HepG2 (cell line): Measurements from ENCODE around the gene POLA2. TPM values are rescaled to one million over a fixed set of nuclear protein-coding genes. Genes with fewer than 3 reads are reported as not detected.
A peak's percentile ranks its signal among the peaks of the same experiment; 100 is the strongest.

Experiments used
- ATAC-seq: fragments of 200-7000 bp; cut with Tn5 transposase; 3 replicates; pipeline ENCODE4 v1.9.1; 2020; ENCODE audit warnings: mild to moderate bottlenecking, moderate library complexity
- BruUV-seq: library from RNA; stranded (reverse); fragments of 400-500 nt; replicated peaks from 2 replicates; lab custom pipeline; 2021; lab: Mats Ljungman, UMichigan
- CTCF ChIA-PET: fragments of 300-600 bp; formaldehyde crosslinking; extraction: SDS; loops from one replicate; lab custom pipeline; 2021; ENCODE audit warnings: low total read pairs, inconsistent platforms, low intra/inter-chr PET ratio; lab: Yijun Ruan, JAX
- POLR2A ChIA-PET: fragments of 350-600 bp; sonication (Branson Sonifier 250); formaldehyde crosslinking; loops from one replicate; lab custom pipeline; 2020; ENCODE audit warnings: antibody characterized with exemption, inconsistent platforms; lab: Yijun Ruan, JAX
- DNase-seq: peaks from one replicate; pipeline ENCODE4 v3.0.0-alpha.2; 2015; ENCODE audit warnings: low spot score
- FAIRE-seq: peaks from 3 replicates; lab custom pipeline; 2011; peaks lifted over from hg19 to GRCh38; lab: Jason Lieb, UNC
- H2AFZ ChIP-seq: one replicate; pipeline ENCODE4 v1.6.1; 2011; ENCODE audit warnings: low read length, inconsistent platforms
- H3K27ac ChIP-seq: fragments of 300-600 bp; 3 replicates; pipeline ENCODE4 v1.8.0; 2011; ENCODE audit warnings: mixed run types, mild to moderate bottlenecking, mixed read lengths, low read length, inconsistent platforms; ENCODE audit not compliant: insufficient read depth; ENCODE audit errors: extremely low read length
- H3K27me3 ChIP-seq, 2 experiments: fragments of 200-600 bp in 1 of 2; 2 replicates in 1 of 2; 3 replicates in 1 of 2; pipeline versions ENCODE4 v1.6.0 to v1.8.0; 2011; ENCODE audit warnings: low read length in 2 of 2, mild to moderate bottlenecking in 2 of 2, moderate library complexity in 2 of 2, inconsistent platforms in 1 of 2; ENCODE audit not compliant: insufficient read depth in 2 of 2, control insufficient read depth in 1 of 2
- H3K36me3 ChIP-seq, 2 experiments: fragments of 200-600 bp in 1 of 2; replicated peaks in 1 of 2; 2 replicates in 1 of 2; 3 replicates in 1 of 2; pipeline versions ENCODE4 v1.5.1 to v1.8.0; 2011; ENCODE audit warnings: low read length in 2 of 2, inconsistent platforms in 1 of 2; ENCODE audit not compliant: insufficient read depth in 2 of 2, control insufficient read depth in 1 of 2
- H3K4me1 ChIP-seq: 2 replicates; pipeline ENCODE4 v1.5.1; 2012; ENCODE audit warnings: low read length, inconsistent platforms; ENCODE audit not compliant: insufficient read depth
- H3K4me2 ChIP-seq: 2 replicates; pipeline ENCODE4 v1.6.0; 2011; ENCODE audit warnings: low read depth, low read length, inconsistent platforms
- H3K4me3 ChIP-seq, 3 experiments: fragments of 200-600 bp in 1 of 3; sonication (generic), shearing (Covaris generic) in 1 of 3; replicated peaks in 1 of 3; 2 replicates each; pipeline ENCODE4 v1.5.1; 2011 to 2016; ENCODE audit warnings: low read length in 3 of 3, inconsistent platforms in 2 of 3, low read depth in 2 of 3, mild to moderate bottlenecking in 2 of 3, control low read depth in 1 of 3, mixed read lengths in 1 of 3; ENCODE audit not compliant: insufficient read depth in 1 of 3
- H3K79me2 ChIP-seq: one replicate; pipeline ENCODE4 v1.6.1; 2011; ENCODE audit warnings: low read length, inconsistent platforms; ENCODE audit not compliant: insufficient read depth
- H3K9ac ChIP-seq: 2 replicates; pipeline ENCODE4 v1.6.0; 2011; ENCODE audit warnings: mild to moderate bottlenecking, low read depth, low read length, inconsistent platforms; ENCODE audit not compliant: insufficient read depth
- H3K9me3 ChIP-seq: 2 replicates; pipeline ENCODE4 v1.5.1; 2012; ENCODE audit warnings: mild to moderate bottlenecking, low read length
- H4K20me1 ChIP-seq: 2 replicates; pipeline ENCODE4 v1.6.0; 2011; ENCODE audit warnings: inconsistent platforms, mild to moderate bottlenecking, low read length, moderate library complexity; ENCODE audit not compliant: insufficient read depth
- AGO2 ChIP-seq: fragments of 200-400 bp; formaldehyde crosslinking; optimal IDR thresholded peaks from 2 replicates; pipeline ENCODE3; 2017; ENCODE audit warnings: mild to moderate bottlenecking, low read depth, low read length, moderate library complexity
- ASH2L ChIP-seq: fragments of 300-600, 200-600 bp; sonication (generic); IDR thresholded peaks from 2 replicates; pipeline ENCODE4 v1.7.0; 2017; ENCODE audit warnings: low read depth, mild to moderate bottlenecking, moderate library complexity, mixed read lengths, low read length; ENCODE audit not compliant: insufficient read length
- ETV6 ChIP-seq: sonication (generic); formaldehyde crosslinking; conservative IDR thresholded peaks from 2 replicates; pipeline ENCODE4 v1.4.0; 2020; ENCODE audit warnings: missing genetic modification reagents
- FOSL1 ChIP-seq: sonication (generic); formaldehyde crosslinking; IDR thresholded peaks from 2 replicates; pipeline ENCODE4 v1.9.0; 2021; ENCODE audit warnings: missing genetic modification reagents, borderline replicate concordance
- HIVEP1 ChIP-seq: sonication (generic); formaldehyde crosslinking; IDR thresholded peaks from 2 replicates; pipeline ENCODE4 v1.4.0; 2020; ENCODE audit warnings: mild to moderate bottlenecking, missing genetic modification reagents
- LCORL ChIP-seq, 2 experiments: fragments of 450-650 bp in 1 of 2; sonication (generic) in 1 of 2; formaldehyde crosslinking in 1 of 2; IDR thresholded peaks; 2 replicates each; pipeline versions ENCODE4 v1.5.0 to v1.6.1; 2017 to 2020; ENCODE audit warnings: antibody characterized with exemption in 1 of 2, missing genetic modification reagents in 1 of 2
- MAFF ChIP-seq: IDR thresholded peaks from 2 replicates; pipeline ENCODE4 v1.6.1; 2011; ENCODE audit warnings: low read depth, low read length, improper control_type of control experiment
- MED13 ChIP-seq: sonication (generic); formaldehyde crosslinking; IDR thresholded peaks from 2 replicates; pipeline ENCODE4 v1.5.0; 2020; ENCODE audit warnings: missing genetic modification reagents
- NR2F6 ChIP-seq, 2 experiments: IDR thresholded peaks; 2 replicates each; pipeline ENCODE4 v1.6.1; 2016; ENCODE audit warnings: antibody characterized with exemption in 1 of 2, mild to moderate bottlenecking in 1 of 2
- RARA ChIP-seq: IDR thresholded peaks from 2 replicates; pipeline ENCODE4 v1.6.1; 2016; ENCODE audit warnings: missing genetic modification reagents, missing compliant biosample characterization
- RBAK ChIP-seq: sonication (generic); formaldehyde crosslinking; IDR thresholded peaks from 2 replicates; pipeline ENCODE4 v1.5.1; 2020; ENCODE audit warnings: mild to moderate bottlenecking, missing genetic modification reagents
- SIN3B ChIP-seq: fragments of 150-350 bp; IDR thresholded peaks from 2 replicates; pipeline ENCODE4 v1.6.1; 2014; ENCODE audit warnings: low read length
- SIX1 ChIP-seq: sonication (generic); formaldehyde crosslinking; IDR thresholded peaks from 2 replicates; pipeline ENCODE4 v1.4.0; 2020; ENCODE audit warnings: missing genetic modification reagents, borderline replicate concordance
- SMAD3 ChIP-seq: sonication (generic); formaldehyde crosslinking; IDR thresholded peaks from 2 replicates; pipeline ENCODE4 v1.4.0; 2020; ENCODE audit warnings: missing genetic modification reagents
- ZBTB38 ChIP-seq: sonication (generic); formaldehyde crosslinking; IDR thresholded peaks from 2 replicates; pipeline ENCODE4 v1.5.1; 2020; ENCODE audit warnings: mild to moderate bottlenecking, missing genetic modification reagents
- ZFP90 ChIP-seq: sonication (generic); formaldehyde crosslinking; IDR thresholded peaks from 2 replicates; pipeline ENCODE4 v1.8.0; 2022; ENCODE audit warnings: missing genetic modification reagents, mild to moderate bottlenecking, inconsistent platforms, borderline replicate concordance
- ZNF235 ChIP-seq: sonication (generic); formaldehyde crosslinking; IDR thresholded peaks from 2 replicates; pipeline ENCODE4 v1.8.1; 2023; ENCODE audit warnings: mild to moderate bottlenecking, missing genetic modification reagents, borderline replicate concordance
- ZNF883 ChIP-seq: sonication (generic); formaldehyde crosslinking; IDR thresholded peaks from 2 replicates; pipeline ENCODE4 v1.5.1; 2020; ENCODE audit warnings: mild to moderate bottlenecking, missing genetic modification reagents; ENCODE audit errors: not compliant biosample characterization
- WGBS: methylation state at CpG from one replicate; pipeline ENCODE4 v1.1.6; 2017; ENCODE audit warnings: low lambda C conversion rate; 5-methylcytosine and 5-hydroxymethylcytosine counted together
- in situ Hi-C: cut with HindIII; loops from 2 replicates; pipeline ENCODE4 v1.10.0; 2017; ENCODE audit warnings: low pct_unique_long_range_greater_than_20kb; ENCODE audit not compliant: extremely low pct_ligation_motif_present
- intact Hi-C: fragments of 100-400 bp; cut with micrococcal nuclease; formaldehyde crosslinking; loops from one replicate; pipeline ENCODE4 v1.10.0; 2022; ENCODE audit not compliant: unreplicated experiment
- polyA plus RNA-seq, 8 experiments: library from polyadenylated mRNA; depleted of rRNA in 3 of 8; stranded (reverse) in 7 of 8; unstranded in 1 of 8; fragments of >200 nt; fragmentation: Illumina TruSeq in 4 of 8; extraction: Trizol in 4 of 8; gene quantifications; 2 replicates each; pipeline versions ENCODE4 v1.2.1 to v1.2.3, GENCODE V29; 2011 to 2016; ENCODE audit warnings: low read depth in 4 of 8, missing spikeins in 1 of 8, mixed read lengths in 1 of 8; ENCODE audit not compliant: insufficient read depth in 1 of 8
- total RNA-seq, 5 experiments: library from RNA; depleted of rRNA; stranded (reverse); fragments of >200 nt; fragmentation: Illumina TruSeq; extraction: Trizol; gene quantifications; 2 replicates each; pipeline ENCODE4 v1.2.3, GENCODE V29; 2016; ENCODE audit warnings: low read depth in 1 of 5
- TF ChIP-seq, protein P1 (sequence below): sonication (generic); formaldehyde crosslinking; IDR thresholded peaks from 2 replicates; pipeline ENCODE4 v1.4.0; 2020; ENCODE audit warnings: missing genetic modification reagents
- TF ChIP-seq, protein P2 (sequence below): IDR thresholded peaks from 2 replicates; pipeline ENCODE4 v1.4.0; 2020; ENCODE audit warnings: mild to moderate bottlenecking, missing genetic modification reagents

POLA2 gene
- total and polyA plus RNA-seq, 2 of the 13 experiments (the other 11 are each of a cell fraction or from before 2014, with no cell fraction given): 9.7 to 15.6 TPM

DNA sequence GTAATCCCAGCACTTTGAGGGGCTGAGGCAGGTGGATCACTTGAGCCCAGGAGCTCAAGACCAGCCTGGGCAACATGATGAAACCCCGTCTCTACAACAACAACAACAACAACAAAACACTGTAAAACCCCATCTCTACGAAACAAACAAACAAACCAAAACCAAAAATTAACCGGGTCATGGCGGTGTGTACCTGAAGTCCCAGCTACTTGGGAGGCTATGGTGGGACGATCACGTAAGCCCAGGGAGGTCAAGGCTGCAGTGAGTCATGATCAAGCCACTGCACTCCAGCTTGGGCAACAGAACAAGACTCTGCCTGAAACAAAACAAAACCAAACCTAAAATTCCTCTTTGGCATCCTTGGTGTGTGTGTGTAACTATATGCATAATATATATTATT, 7.0 kb upstream of the POLA2 start:
- no peak for DNase-seq
- POLR2A ChIA-PET: interaction anchor here (1.4 to 1.7 kb wide), 2 partner anchors 79 to 120 kb away, joined by 3 to 5 read pairs; partner anchors contain the start of gene DPF2
- CTCF ChIA-PET: interaction anchor here (1.5 to 1.9 kb wide), 3 partner anchors 30 to 144 kb away, joined by 4 to 7 read pairs (median 4); no protein-coding TSS in a partner anchor
- no peaks in the 10 kb centered on the region for H4K20me1 ChIP-seq
- H2AFZ ChIP-seq: no peak overlapping the region
- no peak overlapping the region for H3K4me3 ChIP-seq
- 5% methylated on average over 6 of the region's 6 CpGs for WGBS
- FAIRE-seq: no peak
- no peaks in the 10 kb centered on the region; a peak in 1 of 5 replicates for H3K27me3 ChIP-seq
- no peak overlapping the region; the same call in 1 of the 2 replicates for H3K4me2 ChIP-seq
- H3K79me2 ChIP-seq: no peaks in the 10 kb centered on the region
- no peak overlapping the region for H3K9ac ChIP-seq
- in situ Hi-C loops: loop anchor here (5.0 kb wide), 1 partner anchor 37 kb away; no protein-coding TSS in a partner anchor
- intact Hi-C loops: loop anchor here (2.0 kb wide), 1 partner anchor 50 kb away; no protein-coding TSS in a partner anchor
- H3K36me3 ChIP-seq: no peaks in the 10 kb centered on the region
- BruUV-seq: no TSS peak
- ATAC-seq: peak; percentile 31; the same call in 1 of the 3 replicates
- H3K9me3 ChIP-seq: no peaks in the 10 kb centered on the region
- H3K27ac ChIP-seq: no peak overlapping the region
- peaks cover 31% of the 10 kb centered on the region for H3K4me1 ChIP-seq
- TF ChIP-seq ZBTB38 (CRISPR knock-in tag) (no peak), ZNF883 (CRISPR knock-in tag) (no peak), MED13 (CRISPR knock-in tag) (no peak), RBAK (CRISPR knock-in tag) (no peak), FOSL1 (CRISPR knock-in tag) (0 out of 2 replicates have a peak, but pooled peaks have one; percentile 34), LCORL (IDR thresholded peaks at IDR 0.05) (no peak), LCORL (CRISPR knock-in tag; IDR thresholded peaks at IDR 0.05) (0 out of 2 replicates have a peak, but pooled peaks have one; percentile 43), ZNF235 (CRISPR knock-in tag) (no peak), ZFP90 (CRISPR knock-in tag) (no peak), AGO2 (no peak), NR2F6 (IDR thresholded peaks at IDR 0.05) (peak; percentile 55; the same call in 1 of the 2 replicates), NR2F6 (CRISPR knock-in tag; IDR thresholded peaks at IDR 0.05) (peak; percentile 77), ETV6 (CRISPR knock-in tag) (no peak), SIX1 (no peak), MAFF (no peak), SIN3B (no peak), HIVEP1 (CRISPR knock-in tag) (no peak), ASH2L (no peak), RARA (CRISPR knock-in tag) (peak; percentile 58), SMAD3 (no peak)
- TF ChIP-seq, protein P1, sequence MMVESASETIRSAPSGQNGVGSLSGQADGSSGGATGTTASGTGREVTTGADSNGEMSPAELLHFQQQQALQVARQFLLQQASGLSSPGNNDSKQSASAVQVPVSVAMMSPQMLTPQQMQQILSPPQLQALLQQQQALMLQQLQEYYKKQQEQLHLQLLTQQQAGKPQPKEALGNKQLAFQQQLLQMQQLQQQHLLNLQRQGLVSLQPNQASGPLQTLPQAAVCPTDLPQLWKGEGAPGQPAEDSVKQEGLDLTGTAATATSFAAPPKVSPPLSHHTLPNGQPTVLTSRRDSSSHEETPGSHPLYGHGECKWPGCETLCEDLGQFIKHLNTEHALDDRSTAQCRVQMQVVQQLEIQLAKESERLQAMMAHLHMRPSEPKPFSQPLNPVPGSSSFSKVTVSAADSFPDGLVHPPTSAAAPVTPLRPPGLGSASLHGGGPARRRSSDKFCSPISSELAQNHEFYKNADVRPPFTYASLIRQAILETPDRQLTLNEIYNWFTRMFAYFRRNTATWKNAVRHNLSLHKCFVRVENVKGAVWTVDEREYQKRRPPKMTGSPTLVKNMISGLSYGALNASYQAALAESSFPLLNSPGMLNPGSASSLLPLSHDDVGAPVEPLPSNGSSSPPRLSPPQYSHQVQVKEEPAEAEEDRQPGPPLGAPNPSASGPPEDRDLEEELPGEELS (CRISPR knock-in tag): peak; percentile 17; the same call in 1 of the 2 replicates
- TF ChIP-seq, protein P2, sequence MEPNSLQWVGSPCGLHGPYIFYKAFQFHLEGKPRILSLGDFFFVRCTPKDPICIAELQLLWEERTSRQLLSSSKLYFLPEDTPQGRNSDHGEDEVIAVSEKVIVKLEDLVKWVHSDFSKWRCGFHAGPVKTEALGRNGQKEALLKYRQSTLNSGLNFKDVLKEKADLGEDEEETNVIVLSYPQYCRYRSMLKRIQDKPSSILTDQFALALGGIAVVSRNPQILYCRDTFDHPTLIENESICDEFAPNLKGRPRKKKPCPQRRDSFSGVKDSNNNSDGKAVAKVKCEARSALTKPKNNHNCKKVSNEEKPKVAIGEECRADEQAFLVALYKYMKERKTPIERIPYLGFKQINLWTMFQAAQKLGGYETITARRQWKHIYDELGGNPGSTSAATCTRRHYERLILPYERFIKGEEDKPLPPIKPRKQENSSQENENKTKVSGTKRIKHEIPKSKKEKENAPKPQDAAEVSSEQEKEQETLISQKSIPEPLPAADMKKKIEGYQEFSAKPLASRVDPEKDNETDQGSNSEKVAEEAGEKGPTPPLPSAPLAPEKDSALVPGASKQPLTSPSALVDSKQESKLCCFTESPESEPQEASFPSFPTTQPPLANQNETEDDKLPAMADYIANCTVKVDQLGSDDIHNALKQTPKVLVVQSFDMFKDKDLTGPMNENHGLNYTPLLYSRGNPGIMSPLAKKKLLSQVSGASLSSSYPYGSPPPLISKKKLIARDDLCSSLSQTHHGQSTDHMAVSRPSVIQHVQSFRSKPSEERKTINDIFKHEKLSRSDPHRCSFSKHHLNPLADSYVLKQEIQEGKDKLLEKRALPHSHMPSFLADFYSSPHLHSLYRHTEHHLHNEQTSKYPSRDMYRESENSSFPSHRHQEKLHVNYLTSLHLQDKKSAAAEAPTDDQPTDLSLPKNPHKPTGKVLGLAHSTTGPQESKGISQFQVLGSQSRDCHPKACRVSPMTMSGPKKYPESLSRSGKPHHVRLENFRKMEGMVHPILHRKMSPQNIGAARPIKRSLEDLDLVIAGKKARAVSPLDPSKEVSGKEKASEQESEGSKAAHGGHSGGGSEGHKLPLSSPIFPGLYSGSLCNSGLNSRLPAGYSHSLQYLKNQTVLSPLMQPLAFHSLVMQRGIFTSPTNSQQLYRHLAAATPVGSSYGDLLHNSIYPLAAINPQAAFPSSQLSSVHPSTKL (CRISPR knock-in tag): peak; percentile 29; the same call in 1 of the 2 replicates
